ENCODE data around the gene SLC25A22.

The SLC25A22 gene

DNA sequence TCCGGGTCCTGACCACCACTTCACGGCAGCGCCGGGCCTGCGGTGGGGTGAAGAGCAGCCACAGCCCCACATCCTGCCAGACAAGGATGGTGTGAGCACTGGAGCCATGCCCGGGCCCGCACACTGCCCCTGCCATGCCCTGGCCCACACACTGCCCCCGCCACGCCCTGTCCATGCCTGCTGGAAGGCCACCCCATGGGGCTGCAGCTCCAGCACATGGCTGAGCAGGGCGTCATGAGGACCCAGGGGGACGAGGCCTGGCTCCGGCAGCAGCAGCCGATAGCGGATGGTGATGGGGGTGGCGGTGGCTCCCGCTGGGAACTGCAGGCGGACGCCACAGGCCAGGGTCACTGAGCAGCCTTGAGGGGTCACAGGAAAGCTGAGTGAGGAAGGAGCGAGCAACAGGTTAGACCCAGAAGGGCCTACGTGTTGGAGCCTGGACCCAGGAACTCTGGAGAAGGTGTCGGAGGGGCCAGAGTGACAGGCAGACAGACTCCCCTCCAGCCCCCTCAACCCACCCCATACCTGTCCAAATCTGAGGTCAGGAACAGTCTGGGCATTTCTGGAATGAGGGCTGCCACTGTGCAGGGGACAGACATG lies 4.0 kb upstream of the SLC25A22 start:
- H3K4me3 ChIP-seq (replicated peaks in 1 of 2; ENCODE audit: low read depth in 2 of 2, low read length in 2 of 2), result no peak overlapping the region
- DNase-seq (ENCODE audit: low read depth in 2 of 2), result no peak
- no peak for TF ChIP-seq CTCF (IDR thresholded peaks at IDR 0.05; ENCODE audit: low read depth, low read length)

DNA sequence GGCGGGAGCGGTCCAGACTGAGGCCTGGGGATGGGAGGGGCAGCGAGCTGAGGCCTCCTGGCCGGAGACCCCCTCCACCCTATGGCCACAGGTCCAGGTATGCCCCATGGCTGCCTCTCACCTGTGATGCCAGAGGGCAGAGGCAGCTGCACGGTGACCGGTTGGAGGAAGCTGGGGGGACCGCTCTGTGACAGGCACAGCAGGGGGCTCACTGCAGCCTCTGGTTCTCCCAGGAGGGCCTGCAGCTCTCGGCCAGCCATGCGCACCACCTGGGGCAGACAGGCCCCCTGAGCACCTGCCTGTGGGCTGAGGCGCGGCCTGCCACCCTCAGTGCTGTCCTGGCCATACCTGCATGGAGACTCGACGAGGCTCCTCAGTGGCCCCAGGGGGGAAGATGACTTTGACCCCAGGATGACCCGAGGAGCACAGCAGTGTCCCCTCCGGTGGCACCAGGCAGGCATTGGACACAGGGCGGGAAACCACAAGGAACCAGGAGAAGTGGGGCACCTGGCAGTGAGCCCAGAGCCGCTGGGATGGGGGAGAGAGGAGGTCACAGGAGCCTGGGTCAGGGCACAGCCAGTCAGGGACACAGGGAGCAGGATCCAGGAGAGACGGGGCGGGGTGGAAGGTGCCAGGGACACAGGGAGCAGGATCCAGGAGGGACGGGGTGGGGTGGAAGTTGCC lies 3.2 kb upstream of the SLC25A22 start:
- TF ChIP-seq CTCF (IDR thresholded peaks at IDR 0.05; ENCODE audit: low read depth, low read length), result no peak
- DNase-seq (ENCODE audit: low read depth in 2 of 2), result no peak
- no peak overlapping the region for H3K4me3 ChIP-seq (replicated peaks in 1 of 2; ENCODE audit: low read depth in 2 of 2, low read length in 2 of 2)

DNA sequence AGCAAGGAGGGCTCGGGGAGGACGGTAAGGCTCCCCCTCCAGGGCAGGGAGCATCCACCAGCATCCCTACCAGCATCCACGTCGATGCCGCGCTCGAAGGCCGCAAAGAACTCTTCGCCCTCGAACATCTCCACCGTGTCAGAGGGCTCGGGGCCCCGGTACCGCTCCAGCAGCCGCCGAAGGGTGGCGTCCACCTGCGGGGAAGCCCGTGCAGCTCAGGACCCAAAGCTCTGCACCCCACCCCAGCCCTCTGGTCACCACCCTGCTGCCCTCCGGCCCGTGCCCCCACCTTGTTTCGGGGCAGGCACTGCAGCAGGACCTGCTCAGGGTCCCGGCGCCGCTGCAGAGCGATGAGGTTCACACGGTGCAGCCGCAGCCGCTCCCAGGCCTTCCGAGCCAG lies 2.4 kb upstream of the SLC25A22 start:
- H3K4me3 ChIP-seq (replicated peaks in 1 of 2; ENCODE audit: low read depth in 2 of 2, low read length in 2 of 2), result no peak overlapping the region
- DNase-seq (ENCODE audit: low read depth in 2 of 2), result no peak
- TF ChIP-seq CTCF (IDR thresholded peaks at IDR 0.05; ENCODE audit: low read depth, low read length), result no peak

- no peak overlapping the region for H3K4me3 ChIP-seq (replicated peaks in 1 of 2; ENCODE audit: low read depth in 2 of 2, low read length in 2 of 2)
- DNase-seq (ENCODE audit: low read depth in 2 of 2), result no peak
- no peak for TF ChIP-seq CTCF (IDR thresholded peaks at IDR 0.05; ENCODE audit: low read depth, low read length)
These were observed 1.7 kb upstream of the SLC25A22 start for GRCh38 chr11:799641-800316.

DNA sequence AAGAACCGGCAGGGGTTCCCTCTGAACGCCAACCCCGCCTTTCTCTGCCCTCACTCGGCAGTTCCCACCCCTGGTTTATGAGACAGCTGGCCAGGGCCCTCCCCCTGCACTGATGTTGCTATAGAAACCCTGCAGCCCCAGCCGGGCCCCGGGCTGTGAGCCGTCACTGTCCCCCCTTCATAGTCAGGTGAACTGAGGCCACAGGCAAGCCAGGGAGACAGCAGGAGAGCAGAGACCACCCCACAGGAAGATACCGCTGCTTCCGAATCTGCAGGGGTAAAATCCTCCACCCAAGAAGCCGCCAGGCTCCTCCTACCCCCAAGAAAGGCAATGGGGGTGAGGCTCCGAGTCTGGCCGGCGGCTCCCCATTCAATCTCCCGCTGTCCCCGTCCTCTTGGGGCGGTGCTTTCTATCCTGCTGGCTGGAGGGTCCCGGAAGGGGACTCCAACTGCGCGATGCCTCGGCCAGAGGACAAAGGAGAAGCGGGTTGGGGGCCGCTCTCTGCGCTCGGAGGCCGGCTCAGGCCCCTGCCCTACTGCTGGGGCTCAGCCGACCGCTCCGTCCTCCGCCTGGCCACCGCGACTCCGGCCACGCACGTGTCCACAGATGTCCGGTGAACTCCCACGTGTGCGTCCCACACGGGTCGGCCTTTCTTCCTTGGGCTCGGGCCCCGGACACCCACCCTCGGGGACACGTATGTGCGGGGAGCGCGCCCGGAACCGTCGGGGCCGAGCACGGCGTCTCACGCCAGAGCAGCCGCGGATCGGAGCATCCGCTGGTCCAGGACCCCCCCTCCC lies 587 bp downstream of the SLC25A22 start:
- TF ChIP-seq CTCF (IDR thresholded peaks at IDR 0.05; ENCODE audit: low read depth, low read length), result no peak
- DNase-seq (ENCODE audit: low read depth in 2 of 2), result peak; percentile 77 to 82
- H3K4me3 ChIP-seq (replicated peaks in 1 of 2; ENCODE audit: low read depth in 2 of 2, low read length in 2 of 2), result peak overlapping the region; percentile 69 to 77

GRCh38 chr11:796565-797295 lies 1.4 kb downstream of the SLC25A22 start:
- H3K4me3 ChIP-seq (replicated peaks in 1 of 2; ENCODE audit: low read depth in 2 of 2, low read length in 2 of 2), result peak overlapping the region; percentile 69 to 77
- no peak for DNase-seq (ENCODE audit: low read depth in 2 of 2)
- TF ChIP-seq CTCF (IDR thresholded peaks at IDR 0.05; ENCODE audit: low read depth, low read length), result no peak

Measured in cardiac fibroblast (primary cell).